Forelimb muscle (tissue), 1 donor: ENCODE measurements around the gene KIAA2012. TPM values are rescaled to one million over a fixed set of nuclear protein-coding genes. Genes with fewer than 3 reads are reported as not detected.
"Not testable (repeated sequence)": the region's sequence is repeated elsewhere in the genome, so short reads cannot be mapped to it uniquely, and the experiment has no call there.

Experiments
- DNase-seq: peaks from one replicate; pipeline ENCODE4 v3.0.0-alpha.2; 2013; ENCODE audit warnings: low read depth
- polyA plus RNA-seq: library from polyadenylated mRNA; unstranded; fragments of 120-200 nt; gene quantifications from one replicate; pipeline ENCODE4 v1.2.1, GENCODE V29; 2013; ENCODE audit not compliant: insufficient read length

KIAA2012 gene
- polyA plus RNA-seq, 1 donor, result 0.37 TPM

DNA sequence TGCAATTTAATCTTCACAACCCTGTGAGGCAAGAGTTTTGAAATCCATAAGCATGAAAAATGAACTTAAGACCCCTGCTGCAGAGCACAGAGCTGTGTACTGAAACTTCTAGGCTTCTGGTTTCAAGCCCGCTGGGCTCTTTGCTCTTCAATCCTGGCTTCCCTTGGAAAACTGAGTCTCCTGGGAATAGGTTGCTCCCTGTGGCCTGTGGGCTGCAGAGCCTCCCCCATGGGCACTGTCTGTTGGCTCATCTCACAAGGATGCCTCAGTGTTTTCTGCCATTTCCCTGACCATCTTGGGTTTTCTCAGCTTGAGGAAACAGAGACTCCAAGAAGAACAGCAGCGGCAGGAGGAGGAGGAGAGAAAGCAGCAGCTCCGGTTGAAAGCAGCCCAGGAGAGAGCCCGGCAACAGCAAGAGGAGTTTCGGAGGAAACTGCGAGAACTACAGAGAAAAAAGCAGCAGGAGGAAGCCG is 120.9 kb downstream of the KIAA2012 start:
- DNase-seq, result no peak

DNA sequence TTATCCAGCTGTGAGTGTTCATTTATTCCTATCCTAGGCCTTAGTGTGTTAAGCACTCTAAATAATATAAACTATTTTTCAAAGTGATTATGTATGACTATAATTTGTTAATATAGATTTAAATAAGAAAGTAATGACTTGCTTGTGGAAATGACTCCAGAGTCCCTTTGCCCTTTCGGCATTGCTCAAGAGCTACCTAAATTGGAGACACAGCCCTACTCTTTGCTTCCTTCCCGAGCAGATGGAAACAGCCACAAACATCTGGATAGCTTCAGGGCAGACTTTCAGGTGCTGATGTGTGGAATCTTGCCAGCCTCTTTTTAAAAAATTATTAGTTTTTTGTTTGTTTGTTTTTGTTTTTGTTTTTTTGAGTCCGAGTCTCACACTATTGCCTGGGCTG is 121.4 kb downstream of the KIAA2012 start:
- no peak for DNase-seq

DNA sequence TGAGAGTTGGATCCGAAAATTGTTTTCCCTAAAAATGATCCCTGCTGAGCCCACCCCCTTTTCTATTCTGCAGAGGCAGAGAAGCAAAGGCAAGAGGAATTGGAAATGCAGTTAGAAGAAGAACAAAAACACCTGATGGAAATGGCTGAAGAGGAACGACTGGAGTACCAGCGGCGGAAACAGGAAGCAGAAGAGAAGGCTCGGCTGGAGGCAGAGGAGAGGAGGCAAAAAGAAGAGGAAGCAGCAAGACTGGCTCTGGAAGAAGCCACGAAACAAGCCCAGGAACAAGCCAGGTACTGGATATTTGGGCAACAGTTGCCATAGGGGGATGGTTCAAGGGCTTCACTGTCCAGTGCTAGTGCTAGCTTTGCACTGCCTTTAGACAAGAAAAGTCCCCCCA is 123.7 kb downstream of the KIAA2012 start:
- no peak for DNase-seq

DNA sequence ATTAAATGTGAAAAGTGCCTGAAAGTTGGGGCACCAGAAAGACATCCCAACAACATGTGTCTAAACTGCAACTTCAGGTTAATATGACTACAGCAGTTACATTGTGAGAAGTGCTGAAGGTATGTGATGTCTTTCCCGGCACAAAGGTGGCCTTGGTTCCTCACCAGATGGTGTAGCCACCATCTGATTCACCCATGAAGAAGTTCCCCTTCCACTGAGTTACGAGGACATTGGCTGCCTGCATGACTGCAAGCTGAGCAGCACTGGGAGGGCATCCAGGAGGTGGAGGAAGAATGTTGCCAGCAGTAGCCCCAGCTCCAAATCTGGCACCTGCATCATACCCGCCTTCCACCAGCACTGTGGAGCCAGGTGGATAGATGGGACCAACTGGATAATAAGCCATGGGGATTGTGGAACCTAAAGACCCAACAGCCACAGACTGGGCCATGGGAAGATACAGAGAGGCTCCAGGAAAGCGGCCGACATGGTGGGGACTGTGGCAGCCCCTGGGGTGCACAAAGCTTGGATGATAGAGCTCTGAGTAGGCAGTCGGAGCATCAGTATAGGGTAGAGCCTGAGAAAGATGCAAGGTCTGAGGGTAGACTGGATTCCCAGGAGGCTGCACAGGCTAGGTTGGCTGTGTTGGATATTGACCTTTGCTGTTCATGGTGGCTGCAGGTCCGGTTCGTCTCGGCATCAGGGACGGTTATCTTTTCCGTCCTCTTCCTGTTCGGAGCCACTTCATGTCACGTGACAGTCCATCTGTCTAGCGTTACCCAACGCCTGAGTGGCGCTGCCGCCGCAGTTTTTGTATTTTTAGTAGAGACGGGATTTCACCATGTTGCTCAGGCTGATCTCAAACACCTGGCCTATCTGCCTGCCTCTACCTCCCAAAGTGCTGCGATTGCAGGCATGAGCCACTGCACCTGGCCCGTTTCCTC is 128.4 kb downstream of the KIAA2012 start:
- DNase-seq, result no peak

DNA sequence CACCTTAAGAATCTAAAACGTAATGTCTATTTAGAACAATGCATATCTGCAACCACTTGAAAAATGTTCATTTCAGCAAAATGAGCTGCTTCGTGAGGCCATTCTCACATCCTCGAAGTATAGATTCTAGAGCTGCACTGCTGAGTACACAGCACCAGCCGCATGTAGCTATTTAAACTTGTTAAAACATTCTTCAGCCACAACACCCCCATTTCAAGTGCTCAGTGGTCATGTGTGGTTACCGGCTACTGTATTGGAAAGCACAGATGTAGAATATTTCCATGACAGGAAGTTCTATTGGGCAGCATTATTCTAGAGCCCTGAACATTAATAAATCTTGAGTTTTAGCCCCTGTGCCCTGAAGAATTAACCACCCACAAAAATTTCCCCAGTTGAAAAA is 130.3 kb downstream of the KIAA2012 start:
- no peak for DNase-seq

DNA sequence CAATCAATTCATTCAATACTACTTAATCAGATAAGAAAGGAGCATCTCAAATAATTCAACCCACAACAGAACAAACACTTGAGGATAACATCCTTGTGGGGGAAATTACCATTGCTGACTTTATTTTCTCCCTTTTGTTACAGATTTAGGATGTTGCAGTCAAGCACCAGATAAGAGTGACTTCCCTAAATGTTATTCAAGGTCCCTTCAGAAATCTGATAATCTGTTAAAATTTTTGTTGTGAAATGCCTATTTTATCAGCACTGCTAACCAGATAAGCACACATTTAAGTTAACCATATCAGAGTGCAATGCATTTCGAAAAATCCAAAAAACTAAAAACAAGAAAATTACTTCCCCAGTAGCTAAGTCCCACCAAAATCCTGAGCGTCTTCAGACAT is 131.8 kb downstream of the KIAA2012 start:
- DNase-seq, result no peak

DNA sequence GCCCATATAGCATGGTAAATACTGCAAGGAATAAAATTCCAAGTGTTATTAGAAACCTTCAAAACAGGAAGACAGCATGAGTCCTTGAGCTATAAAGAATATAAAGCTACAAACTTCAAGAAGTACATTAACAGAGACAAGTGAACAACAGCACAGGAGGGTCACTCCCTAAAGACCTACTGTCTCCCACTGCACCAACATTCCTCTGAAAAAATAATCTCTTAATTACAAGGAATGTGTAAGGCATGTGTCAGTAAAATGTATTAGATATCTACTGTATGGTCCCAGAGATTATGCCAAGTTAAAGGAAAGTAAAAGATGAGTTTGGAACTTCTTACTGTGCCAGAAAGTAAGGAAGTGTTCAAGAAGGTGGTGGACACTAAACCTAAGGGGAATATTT is 135.5 kb downstream of the KIAA2012 start:
- no peak for DNase-seq

DNA sequence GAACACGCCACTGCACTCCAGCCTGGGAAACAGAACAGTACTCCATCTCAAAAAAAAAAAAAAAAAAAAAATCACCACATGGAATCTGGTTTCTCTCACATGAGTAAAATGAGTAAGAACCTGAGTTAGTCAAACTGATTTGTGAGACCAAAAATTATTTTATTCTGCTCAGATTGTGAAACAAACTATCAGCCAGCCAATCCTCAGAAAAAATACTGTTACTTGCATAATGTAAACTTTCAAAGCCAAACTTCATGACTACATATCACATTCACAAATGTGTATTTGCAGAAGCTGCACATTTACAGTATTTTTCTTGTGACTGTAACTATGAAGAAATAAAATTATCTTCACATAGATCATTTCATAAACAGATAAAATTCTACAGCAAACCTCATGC is 142.1 kb downstream of the KIAA2012 start:
- no peak for DNase-seq

DNA sequence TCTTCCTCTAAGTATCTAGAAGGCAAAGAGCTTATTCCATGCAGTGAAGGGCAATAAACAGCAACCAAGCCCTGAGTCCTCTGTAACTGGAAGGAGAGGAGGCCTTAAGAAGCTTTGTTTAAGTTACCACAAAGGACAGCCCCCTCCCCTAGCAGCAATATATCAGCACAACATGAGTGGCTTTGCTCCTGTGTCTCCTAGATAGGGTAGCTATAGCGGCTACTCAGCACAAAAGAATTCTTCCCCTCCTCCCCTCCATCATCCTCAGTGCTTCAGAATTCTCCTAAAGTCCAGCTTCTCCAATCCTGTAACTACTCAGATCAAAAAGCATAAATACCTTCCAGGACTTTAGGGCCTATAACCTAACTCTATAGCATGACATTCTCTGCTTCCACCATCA is 148.8 kb downstream of the KIAA2012 start:
- no peak for DNase-seq

DNA sequence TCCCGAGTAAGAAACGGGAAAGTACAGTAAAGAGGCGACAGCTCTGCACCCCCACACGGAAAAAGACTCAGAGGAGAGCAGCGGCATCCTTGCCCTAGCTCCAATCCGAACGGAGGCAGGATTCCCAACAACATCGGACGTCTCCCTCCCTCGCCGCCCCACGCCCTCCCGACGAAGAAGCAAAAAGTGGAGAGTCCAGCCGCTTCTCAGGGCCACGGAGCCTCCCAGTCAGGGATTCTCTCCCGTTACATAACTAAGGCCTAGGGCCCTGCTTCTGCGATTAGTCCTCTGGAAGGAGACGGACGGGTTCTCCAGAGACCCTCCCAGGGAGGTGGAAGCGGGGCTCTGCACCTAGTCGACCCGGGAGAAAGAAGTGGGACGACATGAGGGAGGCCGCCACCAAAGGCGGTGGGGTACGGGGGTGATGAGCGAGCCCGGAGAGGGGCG is 164.8 kb downstream of the KIAA2012 start:
- no peak for DNase-seq

DNA sequence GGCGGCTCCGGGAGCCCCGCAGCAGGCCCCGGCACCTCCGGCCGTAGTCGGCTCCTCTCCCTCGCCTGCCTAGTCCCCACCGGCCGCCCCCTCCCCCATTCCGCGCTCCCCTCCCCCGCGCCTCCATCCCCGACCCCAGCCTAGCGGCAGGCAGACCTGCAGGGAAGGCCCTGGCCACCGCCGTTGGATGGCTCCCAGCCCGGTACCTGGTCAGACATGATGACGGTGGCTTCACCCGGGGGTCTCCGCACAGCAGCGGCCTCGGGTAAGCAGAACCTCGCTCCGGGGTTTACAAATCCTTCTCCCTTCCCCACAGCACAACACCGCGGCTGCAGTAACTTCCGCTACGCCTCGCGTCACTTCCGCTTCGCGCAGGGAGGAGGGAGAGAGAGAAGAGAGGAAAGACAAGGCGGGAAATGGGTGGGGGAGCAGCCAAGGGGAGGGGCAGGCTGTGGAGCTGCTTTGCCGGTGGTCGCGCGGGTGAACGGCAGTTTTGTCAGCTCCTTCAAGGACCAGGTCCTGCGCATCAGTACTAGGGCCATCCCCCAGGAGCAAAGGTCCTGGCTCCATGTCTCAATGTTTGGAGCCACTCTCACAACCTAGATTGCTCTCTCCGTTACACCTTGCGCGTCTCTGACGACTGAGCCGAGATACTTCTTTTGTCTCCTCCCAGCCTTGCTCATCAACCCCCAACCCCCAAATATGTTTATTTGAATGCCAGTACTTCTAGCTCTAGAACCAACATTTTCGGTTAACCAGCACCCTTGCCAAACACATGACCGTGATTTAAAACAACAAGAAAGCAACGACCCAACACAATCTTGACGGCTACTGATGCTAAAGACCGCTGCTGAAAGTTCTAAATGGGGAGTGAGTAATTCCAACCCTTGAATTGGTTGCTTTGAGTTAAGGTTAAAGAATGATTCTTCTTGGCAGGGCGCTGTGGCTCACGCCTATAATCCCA is 165.5 kb downstream of the KIAA2012 start, which contains the start of gene SUMO1:
Gene SUMO1, minus strand, starts transcription at position 364 of the 964 bp plus-strand sequence. Its CDS starts 146 bp downstream, at position 218.
- DNase-seq, result peak; percentile 90

DNA sequence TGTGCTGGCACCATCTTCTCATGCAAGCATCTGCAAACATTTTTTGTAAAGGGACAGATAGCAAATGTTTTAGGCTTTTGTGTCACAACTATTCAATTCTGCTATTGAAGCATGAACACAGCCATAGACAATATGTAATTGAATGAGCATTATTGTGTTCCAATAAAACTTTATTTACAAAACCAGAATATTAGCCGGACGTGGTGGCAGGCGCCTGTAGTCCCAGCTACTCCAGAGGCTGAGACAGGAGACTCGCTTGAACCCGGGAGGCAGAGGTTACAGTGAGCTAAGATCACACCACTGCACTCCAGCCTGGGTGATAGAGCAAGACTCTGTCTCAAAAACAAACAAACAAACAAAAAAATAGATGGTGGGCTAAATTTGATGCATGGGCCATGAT is 174.7 kb downstream of the KIAA2012 start:
- DNase-seq, result not testable (repeated sequence)

DNA sequence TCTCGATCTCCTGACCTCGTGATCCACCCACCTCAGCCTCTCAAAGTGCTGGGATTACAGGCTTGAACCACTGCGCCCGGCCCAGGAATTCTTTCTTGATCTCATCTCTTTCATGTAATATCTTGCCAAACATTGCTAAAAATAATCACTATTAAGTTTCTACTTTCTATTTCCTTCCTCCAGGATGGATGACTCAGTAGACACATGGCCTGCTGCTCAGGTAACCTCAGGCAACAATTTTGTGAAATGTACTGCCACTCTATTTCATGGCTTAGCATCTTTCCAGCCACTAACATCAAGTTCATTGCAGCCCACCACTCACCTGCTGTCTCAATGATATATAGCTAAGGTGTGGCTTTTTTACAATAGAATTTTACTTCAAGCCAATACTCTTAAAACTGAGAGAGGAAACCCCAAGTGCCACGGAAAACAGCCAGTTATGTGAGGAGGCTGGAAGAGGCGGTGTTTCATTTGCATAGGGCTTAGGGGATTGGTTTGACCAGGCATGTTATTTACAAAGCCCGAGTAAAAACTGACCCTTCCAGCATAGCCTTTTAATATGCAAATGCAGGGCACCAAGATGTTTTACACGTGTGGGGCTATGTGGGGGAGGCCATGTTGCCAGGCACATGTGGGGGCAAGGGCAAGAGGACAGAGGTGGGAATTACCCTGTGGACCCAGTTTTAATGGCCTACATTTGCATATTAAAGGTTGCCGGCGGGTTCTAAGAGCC is 176.6 kb downstream of the KIAA2012 start:
- DNase-seq, result no peak

DNA sequence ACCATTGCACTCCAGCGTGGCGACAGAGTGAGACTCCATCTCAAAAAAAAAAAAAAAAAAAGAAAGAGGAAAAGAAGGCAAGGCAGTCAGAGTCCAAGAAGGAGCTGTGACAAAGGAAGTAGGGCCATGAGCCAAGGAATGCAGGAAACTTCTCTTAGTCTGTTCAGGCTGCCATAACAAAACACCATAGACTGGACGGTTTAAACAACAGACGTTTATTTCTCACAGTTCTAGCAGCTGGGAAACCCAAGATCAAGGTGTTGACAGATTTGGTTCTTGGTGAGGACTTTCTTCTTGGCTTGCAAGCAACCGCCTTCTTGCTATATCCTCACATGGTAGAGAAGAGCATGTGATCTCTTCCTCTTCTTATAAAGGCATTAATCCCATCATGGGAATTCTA is 178.4 kb downstream of the KIAA2012 start:
- no peak for DNase-seq

Other genes starting within 250 kb of the KIAA2012 start
- gene FZD7, start 39.4 kb upstream of the KIAA2012 start, polyA plus RNA-seq, result 24.4 TPM
- gene SUMO1, start 165.3 kb downstream of the KIAA2012 start, polyA plus RNA-seq, result 85.3 TPM
- gene NOP58, start 192.5 kb downstream of the KIAA2012 start, polyA plus RNA-seq, result 61.9 TPM